HepG2 (cell line): Measurements from ENCODE around the gene GDAP1L1. TPM values are rescaled to one million over a fixed set of nuclear protein-coding genes. Genes with fewer than 3 reads are reported as not detected.

Source experiments
- CBX1 ChIP-seq: IDR thresholded peaks from one replicate; pipeline ENCODE4 v1.6.1; 2016; ENCODE audit warnings: antibody characterized with exemption, low read depth
- CENPX ChIP-seq: sonication (generic); formaldehyde crosslinking; IDR thresholded peaks from 2 replicates; pipeline ENCODE4 v1.9.0; 2021; ENCODE audit warnings: mild to moderate bottlenecking, missing genetic modification reagents, moderate library complexity
- NBN ChIP-seq: fragments of 450-650 bp; conservative IDR thresholded peaks from 2 replicates; pipeline ENCODE4 v1.6.1; 2017
- RXRA ChIP-seq: sonication (generic); formaldehyde crosslinking; IDR thresholded peaks from 2 replicates; pipeline ENCODE4 v1.5.1; 2020; ENCODE audit warnings: missing genetic modification reagents
- polyA plus RNA-seq, 8 experiments: library from polyadenylated mRNA; depleted of rRNA in 3 of 8; stranded (reverse) in 7 of 8; unstranded in 1 of 8; fragments of >200 nt; fragmentation: Illumina TruSeq in 4 of 8; extraction: Trizol in 4 of 8; gene quantifications; 2 replicates each; pipeline versions ENCODE4 v1.2.1 to v1.2.3, GENCODE V29; 2011 to 2016; ENCODE audit warnings: low read depth in 4 of 8, missing spikeins in 1 of 8, mixed read lengths in 1 of 8; ENCODE audit not compliant: insufficient read depth in 1 of 8
- total RNA-seq, 5 experiments: library from RNA; depleted of rRNA; stranded (reverse); fragments of >200 nt; fragmentation: Illumina TruSeq; extraction: Trizol; gene quantifications; 2 replicates each; pipeline ENCODE4 v1.2.3, GENCODE V29; 2016; ENCODE audit warnings: low read depth in 1 of 5
- TF ChIP-seq, protein P1 (sequence below): fragments of 450-650 bp; IDR thresholded peaks from 2 replicates; pipeline ENCODE4 v1.6.1; 2016
- TF ChIP-seq, protein P2 (sequence below): sonication (generic); formaldehyde crosslinking; IDR thresholded peaks from 2 replicates; pipeline ENCODE4 v1.4.0; 2020; ENCODE audit warnings: mild to moderate bottlenecking, missing genetic modification reagents, borderline replicate concordance
- TF ChIP-seq, protein P3 (sequence below): sonication (generic); formaldehyde crosslinking; IDR thresholded peaks from one replicate; pipeline ENCODE4 v1.5.1; 2020; ENCODE audit warnings: mild to moderate bottlenecking, missing genetic modification reagents; ENCODE audit errors: not compliant biosample characterization
- TF ChIP-seq, protein P4 (sequence below): sonication (generic); formaldehyde crosslinking; IDR thresholded peaks from 2 replicates; pipeline ENCODE4 v1.5.0; 2020; ENCODE audit warnings: mild to moderate bottlenecking, low read depth, missing genetic modification reagents, borderline replicate concordance
- TF ChIP-seq, protein P5 (sequence below): sonication (generic); formaldehyde crosslinking; IDR thresholded peaks from 2 replicates; pipeline ENCODE4 v1.4.0; 2020; ENCODE audit warnings: missing genetic modification reagents

The GDAP1L1 gene
- total and polyA plus RNA-seq, 2 of the 13 experiments (the other 11 are each of a cell fraction or from before 2014, with no cell fraction given), result 0.04 TPM; not detected in 1

DNA sequence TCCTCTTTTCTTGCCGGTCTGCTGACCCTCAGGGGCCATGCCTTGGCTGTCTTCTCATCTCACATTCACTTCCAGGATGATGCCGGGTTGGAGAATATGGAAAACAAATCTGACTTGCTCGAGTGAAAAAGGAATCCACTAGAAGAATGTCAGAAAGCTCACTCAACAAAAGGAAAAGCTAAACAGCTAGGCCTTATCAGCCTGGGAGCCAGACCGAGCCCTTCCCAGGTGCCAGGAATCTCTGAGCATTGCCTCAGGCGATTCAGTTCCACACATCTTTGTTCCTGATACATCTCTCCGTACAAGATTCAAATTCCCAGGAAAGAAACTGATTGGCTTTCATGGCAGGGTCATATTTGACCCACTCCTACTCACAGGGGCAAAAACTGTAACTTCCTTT lies 27.3 kb upstream of the GDAP1L1 start (continued):
- no peak for TF ChIP-seq NBN
- no peak for TF ChIP-seq CENPX (CRISPR knock-in tag)
- TF ChIP-seq, protein P1, sequence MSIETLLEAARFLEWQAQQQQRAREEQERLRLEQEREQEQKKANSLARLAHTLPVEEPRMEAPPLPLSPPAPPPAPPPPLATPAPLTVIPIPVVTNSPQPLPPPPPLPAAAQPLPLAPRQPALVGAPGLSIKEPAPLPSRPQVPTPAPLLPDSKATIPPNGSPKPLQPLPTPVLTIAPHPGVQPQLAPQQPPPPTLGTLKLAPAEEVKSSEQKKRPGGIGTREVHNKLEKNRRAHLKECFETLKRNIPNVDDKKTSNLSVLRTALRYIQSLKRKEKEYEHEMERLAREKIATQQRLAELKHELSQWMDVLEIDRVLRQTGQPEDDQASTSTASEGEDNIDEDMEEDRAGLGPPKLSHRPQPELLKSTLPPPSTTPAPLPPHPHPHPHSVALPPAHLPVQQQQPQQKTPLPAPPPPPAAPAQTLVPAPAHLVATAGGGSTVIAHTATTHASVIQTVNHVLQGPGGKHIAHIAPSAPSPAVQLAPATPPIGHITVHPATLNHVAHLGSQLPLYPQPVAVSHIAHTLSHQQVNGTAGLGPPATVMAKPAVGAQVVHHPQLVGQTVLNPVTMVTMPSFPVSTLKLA, result no peak
- TF ChIP-seq, protein P2, sequence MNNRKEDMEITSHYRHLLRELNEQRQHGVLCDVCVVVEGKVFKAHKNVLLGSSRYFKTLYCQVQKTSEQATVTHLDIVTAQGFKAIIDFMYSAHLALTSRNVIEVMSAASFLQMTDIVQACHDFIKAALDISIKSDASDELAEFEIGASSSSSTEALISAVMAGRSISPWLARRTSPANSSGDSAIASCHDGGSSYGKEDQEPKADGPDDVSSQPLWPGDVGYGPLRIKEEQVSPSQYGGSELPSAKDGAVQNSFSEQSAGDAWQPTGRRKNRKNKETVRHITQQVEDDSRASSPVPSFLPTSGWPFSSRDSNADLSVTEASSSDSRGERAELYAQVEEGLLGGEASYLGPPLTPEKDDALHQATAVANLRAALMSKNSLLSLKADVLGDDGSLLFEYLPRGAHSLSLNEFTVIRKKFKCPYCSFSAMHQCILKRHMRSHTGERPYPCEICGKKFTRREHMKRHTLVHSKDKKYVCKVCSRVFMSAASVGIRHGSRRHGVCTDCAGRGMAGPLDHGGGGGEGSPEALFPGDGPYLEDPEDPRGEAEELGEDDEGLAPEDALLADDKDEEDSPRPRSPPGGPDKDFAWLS, result no peak
- no peak for TF ChIP-seq RXRA (CRISPR knock-in tag)
- no peak for TF ChIP-seq CBX1
- TF ChIP-seq, protein P3, sequence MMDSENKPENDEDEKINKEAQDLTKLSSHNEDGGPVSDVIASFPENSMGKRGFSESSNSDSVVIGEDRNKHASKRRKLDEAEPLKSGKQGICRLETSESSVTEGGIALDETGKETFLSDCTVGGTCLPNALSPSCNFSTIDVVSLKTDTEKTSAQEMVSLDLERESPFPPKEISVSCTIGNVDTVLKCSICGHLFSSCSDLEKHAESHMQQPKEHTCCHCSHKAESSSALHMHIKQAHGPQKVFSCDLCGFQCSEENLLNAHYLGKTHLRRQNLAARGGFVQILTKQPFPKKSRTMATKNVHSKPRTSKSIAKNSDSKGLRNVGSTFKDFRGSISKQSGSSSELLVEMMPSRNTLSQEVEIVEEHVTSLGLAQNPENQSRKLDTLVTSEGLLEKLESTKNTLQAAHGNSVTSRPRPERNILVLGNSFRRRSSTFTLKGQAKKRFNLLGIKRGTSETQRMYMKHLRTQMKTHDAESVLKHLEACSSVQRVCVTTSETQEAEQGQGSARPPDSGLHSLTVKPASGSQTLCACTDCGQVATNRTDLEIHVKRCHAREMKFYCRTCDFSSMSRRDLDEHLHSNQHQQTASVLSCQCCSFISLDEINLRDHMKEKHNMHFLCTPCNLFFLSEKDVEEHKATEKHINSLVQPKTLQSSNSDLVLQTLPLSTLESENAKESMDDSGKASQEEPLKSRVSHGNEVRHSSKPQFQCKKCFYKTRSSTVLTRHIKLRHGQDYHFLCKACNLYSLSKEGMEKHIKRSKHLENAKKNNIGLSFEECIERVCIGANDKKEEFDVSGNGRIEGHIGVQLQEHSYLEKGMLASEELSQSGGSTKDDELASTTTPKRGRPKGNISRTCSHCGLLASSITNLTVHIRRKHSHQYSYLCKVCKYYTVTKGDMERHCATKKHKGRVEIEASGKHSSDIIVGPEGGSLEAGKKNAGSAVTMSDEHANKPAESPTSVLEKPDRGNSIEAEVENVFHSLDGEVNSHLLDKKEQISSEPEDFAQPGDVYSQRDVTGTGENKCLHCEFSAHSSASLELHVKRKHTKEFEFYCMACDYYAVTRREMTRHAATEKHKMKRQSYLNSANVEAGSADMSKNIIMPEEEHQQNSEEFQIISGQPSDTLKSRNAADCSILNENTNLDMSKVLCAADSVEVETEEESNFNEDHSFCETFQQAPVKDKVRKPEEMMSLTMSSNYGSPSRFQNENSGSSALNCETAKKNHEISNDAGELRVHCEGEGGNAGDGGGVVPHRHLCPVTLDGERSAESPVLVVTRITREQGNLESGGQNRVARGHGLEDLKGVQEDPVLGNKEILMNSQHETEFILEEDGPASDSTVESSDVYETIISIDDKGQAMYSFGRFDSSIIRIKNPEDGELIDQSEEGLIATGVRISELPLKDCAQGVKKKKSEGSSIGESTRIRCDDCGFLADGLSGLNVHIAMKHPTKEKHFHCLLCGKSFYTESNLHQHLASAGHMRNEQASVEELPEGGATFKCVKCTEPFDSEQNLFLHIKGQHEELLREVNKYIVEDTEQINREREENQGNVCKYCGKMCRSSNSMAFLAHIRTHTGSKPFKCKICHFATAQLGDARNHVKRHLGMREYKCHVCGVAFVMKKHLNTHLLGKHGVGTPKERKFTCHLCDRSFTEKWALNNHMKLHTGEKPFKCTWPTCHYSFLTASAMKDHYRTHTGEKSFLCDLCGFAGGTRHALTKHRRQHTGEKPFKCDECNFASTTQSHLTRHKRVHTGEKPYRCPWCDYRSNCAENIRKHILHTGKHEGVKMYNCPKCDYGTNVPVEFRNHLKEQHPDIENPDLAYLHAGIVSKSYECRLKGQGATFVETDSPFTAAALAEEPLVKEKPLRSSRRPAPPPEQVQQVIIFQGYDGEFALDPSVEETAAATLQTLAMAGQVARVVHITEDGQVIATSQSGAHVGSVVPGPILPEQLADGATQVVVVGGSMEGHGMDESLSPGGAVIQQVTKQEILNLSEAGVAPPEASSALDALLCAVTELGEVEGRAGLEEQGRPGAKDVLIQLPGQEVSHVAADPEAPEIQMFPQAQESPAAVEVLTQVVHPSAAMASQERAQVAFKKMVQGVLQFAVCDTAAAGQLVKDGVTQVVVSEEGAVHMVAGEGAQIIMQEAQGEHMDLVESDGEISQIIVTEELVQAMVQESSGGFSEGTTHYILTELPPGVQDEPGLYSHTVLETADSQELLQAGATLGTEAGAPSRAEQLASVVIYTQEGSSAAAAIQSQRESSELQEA (CRISPR knock-in tag), result no peak
- TF ChIP-seq, protein P4, sequence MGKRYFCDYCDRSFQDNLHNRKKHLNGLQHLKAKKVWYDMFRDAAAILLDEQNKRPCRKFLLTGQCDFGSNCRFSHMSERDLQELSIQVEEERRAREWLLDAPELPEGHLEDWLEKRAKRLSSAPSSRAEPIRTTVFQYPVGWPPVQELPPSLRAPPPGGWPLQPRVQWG (CRISPR knock-in tag), result no peak
- TF ChIP-seq, protein P5, sequence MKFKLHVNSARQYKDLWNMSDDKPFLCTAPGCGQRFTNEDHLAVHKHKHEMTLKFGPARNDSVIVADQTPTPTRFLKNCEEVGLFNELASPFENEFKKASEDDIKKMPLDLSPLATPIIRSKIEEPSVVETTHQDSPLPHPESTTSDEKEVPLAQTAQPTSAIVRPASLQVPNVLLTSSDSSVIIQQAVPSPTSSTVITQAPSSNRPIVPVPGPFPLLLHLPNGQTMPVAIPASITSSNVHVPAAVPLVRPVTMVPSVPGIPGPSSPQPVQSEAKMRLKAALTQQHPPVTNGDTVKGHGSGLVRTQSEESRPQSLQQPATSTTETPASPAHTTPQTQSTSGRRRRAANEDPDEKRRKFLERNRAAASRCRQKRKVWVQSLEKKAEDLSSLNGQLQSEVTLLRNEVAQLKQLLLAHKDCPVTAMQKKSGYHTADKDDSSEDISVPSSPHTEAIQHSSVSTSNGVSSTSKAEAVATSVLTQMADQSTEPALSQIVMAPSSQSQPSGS (CRISPR knock-in tag), result no peak
